Mesenchymal stem cell (in vitro differentiated cells and primary cell): Measurements from ENCODE around the gene TM7SF3.
"Not testable (repeated sequence)": the region's sequence is repeated elsewhere in the genome, so short reads cannot be mapped to it uniquely, and the experiment has no call there.

Experiments
- DNase-seq: peaks from one replicate; pipeline ENCODE4 v3.0.0-alpha.2; 2013
- H2AFZ ChIP-seq: one replicate; pipeline ENCODE4 v1.6.1; 2013; ENCODE audit warnings: low read depth, mild to moderate bottlenecking, control low read depth, inconsistent platforms, low read length, moderate library complexity
- H2AK5ac ChIP-seq: 2 replicates; pipeline ENCODE4 v1.6.1; 2013; ENCODE audit warnings: low read length, moderate library complexity, mild to moderate bottlenecking, inconsistent platforms; ENCODE audit not compliant: severe bottlenecking
- H2BK120ac ChIP-seq: one replicate; pipeline ENCODE4 v1.6.1; 2013; ENCODE audit warnings: low read depth, mild to moderate bottlenecking, inconsistent platforms, low read length, moderate library complexity
- H2BK12ac ChIP-seq, 2 experiments: one replicate each; pipeline ENCODE4 v1.6.1; 2013; ENCODE audit warnings: inconsistent platforms in 2 of 2, low read length in 2 of 2, mild to moderate bottlenecking in 2 of 2, moderate library complexity in 2 of 2, control low read depth in 1 of 2
- H2BK15ac ChIP-seq: one replicate; pipeline ENCODE4 v1.6.1; 2013; ENCODE audit warnings: mild to moderate bottlenecking, low read depth, inconsistent platforms; ENCODE audit not compliant: poor library complexity, severe bottlenecking
- H2BK5ac ChIP-seq: 2 replicates; pipeline ENCODE4 v1.6.1; 2013; ENCODE audit warnings: low read depth, mild to moderate bottlenecking, low read length, control low read depth, inconsistent platforms; ENCODE audit not compliant: poor library complexity, severe bottlenecking
- H3K14ac ChIP-seq, 2 experiments: one replicate each; pipeline ENCODE4 v1.6.1; 2013; ENCODE audit warnings: inconsistent platforms in 2 of 2, low read length in 2 of 2, control low read depth in 1 of 2, mild to moderate bottlenecking in 1 of 2, moderate library complexity in 1 of 2
- H3K18ac ChIP-seq, 2 experiments: one replicate each; pipeline ENCODE4 v1.6.1; 2013; ENCODE audit warnings: inconsistent platforms in 2 of 2, low read length in 2 of 2, control low read depth in 1 of 2, low read depth in 1 of 2, mild to moderate bottlenecking in 1 of 2
- H3K23ac ChIP-seq, 2 experiments: one replicate each; pipeline ENCODE4 v1.6.1; 2013; ENCODE audit warnings: inconsistent platforms in 2 of 2, low read length in 2 of 2, mild to moderate bottlenecking in 2 of 2, moderate library complexity in 2 of 2, control low read depth in 1 of 2
- H3K27ac ChIP-seq: 2 replicates; pipeline ENCODE4 v1.5.1; 2013; ENCODE audit warnings: mild to moderate bottlenecking, moderate library complexity, low read length, control low read depth, inconsistent platforms; ENCODE audit not compliant: poor library complexity, severe bottlenecking
- H3K27me3 ChIP-seq, 2 experiments: 2 replicates each; pipeline versions ENCODE4 v1.6.1 to v1.7.0; 2013; ENCODE audit warnings: low read length in 2 of 2, mild to moderate bottlenecking in 2 of 2, moderate library complexity in 2 of 2, control low read depth in 1 of 2, inconsistent platforms in 1 of 2; ENCODE audit not compliant: control insufficient read depth in 1 of 2, insufficient read depth in 1 of 2
- H3K36me3 ChIP-seq, 2 experiments: 2 replicates each; pipeline versions ENCODE4 v1.6.1 to v1.7.0; 2013; ENCODE audit warnings: low read length in 2 of 2, control low read depth in 1 of 2, inconsistent platforms in 1 of 2, low read depth in 1 of 2, mild to moderate bottlenecking in 1 of 2; ENCODE audit not compliant: insufficient read depth in 2 of 2, control insufficient read depth in 1 of 2
- H3K4ac ChIP-seq, 2 experiments: one replicate each; pipeline ENCODE4 v1.6.1; 2013; ENCODE audit warnings: inconsistent platforms in 2 of 2, low read length in 2 of 2, mild to moderate bottlenecking in 2 of 2, moderate library complexity in 2 of 2, control low read depth in 1 of 2, low read depth in 1 of 2
- H3K4me1 ChIP-seq: 2 replicates; pipeline ENCODE4 v1.6.1; 2013; ENCODE audit warnings: low read depth, low read length, control low read depth; ENCODE audit not compliant: control insufficient read depth, insufficient read depth
- H3K4me2 ChIP-seq: 2 replicates; pipeline ENCODE4 v1.6.1; 2013; ENCODE audit warnings: low read length, mild to moderate bottlenecking, inconsistent platforms; ENCODE audit not compliant: poor library complexity, severe bottlenecking
- H3K4me3 ChIP-seq, 2 experiments: 2 replicates each; pipeline versions ENCODE4 v1.5.1 to v1.7.0; 2013; ENCODE audit warnings: low read length in 2 of 2, mild to moderate bottlenecking in 2 of 2, control low read depth in 1 of 2, low read depth in 1 of 2; ENCODE audit not compliant: insufficient read depth in 1 of 2
- H3K79me1 ChIP-seq: replicated peaks from 2 replicates; pipeline ENCODE4 v1.6.1; 2013; ENCODE audit warnings: mild to moderate bottlenecking, control low read depth, low read length, inconsistent platforms; ENCODE audit not compliant: poor library complexity, severe bottlenecking
- H3K9ac ChIP-seq: 2 replicates; pipeline ENCODE4 v1.7.0; 2013; ENCODE audit warnings: mild to moderate bottlenecking, low read length, moderate library complexity
- H3K9me3 ChIP-seq: 2 replicates; pipeline ENCODE4 v1.7.0; 2013; ENCODE audit warnings: mild to moderate bottlenecking, low read length; ENCODE audit not compliant: control insufficient read depth
- H4K8ac ChIP-seq: one replicate; pipeline ENCODE4 v1.6.1; 2013; ENCODE audit warnings: inconsistent platforms, mild to moderate bottlenecking, low read length, moderate library complexity
- H4K91ac ChIP-seq: one replicate; pipeline ENCODE4 v1.6.1; 2013; ENCODE audit warnings: mild to moderate bottlenecking, low read length, inconsistent platforms
- WGBS: methylation state at CpG from one replicate; pipeline ENCODE4 v1.1.7; 2013; ENCODE audit warnings: mixed read lengths; 5-methylcytosine and 5-hydroxymethylcytosine counted together

Gene TM7SF3

DNA sequence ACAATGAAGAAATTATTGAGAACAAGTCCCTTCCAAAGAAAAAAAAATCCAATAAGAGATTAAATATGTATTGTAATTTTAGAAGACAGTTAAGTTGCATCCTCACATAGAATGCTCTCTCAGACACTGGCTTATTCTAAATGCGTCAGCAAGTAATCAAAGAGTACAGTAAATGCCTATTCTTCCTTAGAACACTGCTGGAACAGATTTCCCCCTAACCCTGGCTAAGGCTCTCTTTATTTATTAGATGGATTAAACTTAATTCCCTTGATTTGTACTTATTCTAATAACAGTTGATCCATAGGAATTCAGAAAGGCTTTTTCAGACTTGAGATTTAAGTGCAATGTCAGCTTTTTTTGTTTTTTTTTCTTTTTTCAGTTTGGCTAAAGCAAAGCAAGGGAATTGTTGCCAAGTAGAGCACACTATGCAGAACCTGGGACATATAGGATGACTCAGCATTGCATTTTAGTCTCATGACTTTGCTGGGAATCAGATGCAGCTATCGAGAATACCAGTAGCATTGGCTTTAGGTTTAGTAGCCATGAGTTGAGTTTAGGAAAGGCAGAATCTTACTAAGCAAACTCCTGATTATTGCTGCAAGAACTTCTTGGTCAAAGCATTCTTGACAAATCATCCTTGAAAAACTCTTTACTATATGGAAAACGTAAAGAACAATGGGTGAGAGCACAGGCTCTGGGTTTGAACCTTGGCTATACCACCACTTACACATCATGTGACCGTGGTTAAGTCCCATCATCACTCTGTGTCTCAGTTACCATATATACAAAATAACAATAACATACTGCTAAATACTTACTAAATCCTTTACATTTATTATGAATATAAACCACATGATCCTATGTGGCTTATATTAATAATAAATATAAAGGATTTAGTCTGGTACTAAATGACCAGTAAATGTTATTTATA lies 34.9 kb upstream of the TM7SF3 start:
- H4K8ac ChIP-seq: no peak overlapping the region
- H3K18ac ChIP-seq: no peak overlapping the region
- no peak overlapping the region for H2BK12ac ChIP-seq
- no peak overlapping the region for H3K27ac ChIP-seq
- H3K9me3 ChIP-seq: no peaks in the 10 kb centered on the region
- no peak overlapping the region for H2AFZ ChIP-seq
- no peaks in the 10 kb centered on the region for H3K4me1 ChIP-seq
- no peak overlapping the region for H3K23ac ChIP-seq
- H3K9ac ChIP-seq: no peak overlapping the region
- H2BK15ac ChIP-seq: no peak overlapping the region
- no peak overlapping the region for H3K14ac ChIP-seq
- H3K4ac ChIP-seq: no peak overlapping the region
- no peak overlapping the region for H2BK5ac ChIP-seq
- H3K27me3 ChIP-seq: no peaks in the 10 kb centered on the region
- peak; percentile 68 for DNase-seq
- H3K36me3 ChIP-seq: no peaks in the 10 kb centered on the region
- no peak overlapping the region for H4K91ac ChIP-seq
- H3K4me3 ChIP-seq: no peak overlapping the region
- 82% methylated on average over 4 of the region's 4 CpGs for WGBS
- no peaks in the 10 kb centered on the region for H3K79me1 ChIP-seq
- H3K4me2 ChIP-seq: no peak overlapping the region
- no peak overlapping the region for H2AK5ac ChIP-seq
- no peak overlapping the region for H2BK120ac ChIP-seq

DNA sequence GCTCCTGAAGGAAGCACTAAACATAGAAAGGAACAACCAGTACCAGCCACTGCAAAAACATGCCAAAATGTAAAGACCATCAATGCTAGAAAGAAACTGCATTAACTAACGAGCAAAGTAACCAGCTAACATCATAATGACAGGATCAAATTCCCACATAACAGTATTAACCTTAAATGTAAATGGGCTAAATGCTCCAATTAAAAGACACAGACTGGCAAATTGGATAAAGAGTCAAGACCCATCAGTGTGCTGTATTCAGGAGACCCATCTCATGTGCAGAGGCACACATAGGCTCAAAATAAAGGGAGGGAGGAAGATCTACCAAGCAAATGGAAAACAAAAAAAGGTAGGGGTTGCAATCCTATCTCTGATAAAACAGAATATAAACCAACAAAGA lies 27.8 kb upstream of the TM7SF3 start:
- not testable (repeated sequence) for H3K27ac ChIP-seq, DNase-seq, H3K4me3 ChIP-seq, H3K79me1 ChIP-seq, H4K91ac ChIP-seq, H3K4me2 ChIP-seq, H2BK5ac ChIP-seq, H2BK120ac ChIP-seq, H2AFZ ChIP-seq, H3K4me1 ChIP-seq, H2BK15ac ChIP-seq, H2AK5ac ChIP-seq, H3K9ac ChIP-seq, H3K27me3 ChIP-seq, H3K23ac ChIP-seq, H4K8ac ChIP-seq, H3K14ac ChIP-seq, H2BK12ac ChIP-seq, H3K18ac ChIP-seq, H3K9me3 ChIP-seq, H3K4ac ChIP-seq
- peaks cover 0 to 17% of the 10 kb centered on the region in 2 experiments for H3K36me3 ChIP-seq
- WGBS: no CpG with 5 or more reads among the region's 1 CpG

DNA sequence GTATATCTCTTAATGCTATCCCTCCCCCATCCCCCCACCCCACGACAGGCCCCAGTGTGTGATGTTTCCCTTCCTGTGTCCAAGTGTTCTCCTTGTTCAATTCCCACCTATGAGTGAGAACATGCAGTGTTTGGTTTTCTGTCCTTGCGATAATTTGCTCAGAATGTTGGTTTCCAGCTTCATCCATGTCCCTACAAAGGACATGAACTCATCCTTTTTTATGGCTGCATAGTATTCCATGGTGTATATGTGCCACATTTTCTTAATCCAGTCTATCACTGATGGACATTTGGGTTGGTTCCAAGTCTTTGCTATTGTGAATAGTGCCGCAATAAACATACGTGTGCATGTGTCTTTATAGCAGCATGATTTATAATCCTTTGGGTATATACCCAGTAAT lies 26.5 kb upstream of the TM7SF3 start:
- H3K27me3 ChIP-seq, H2BK15ac ChIP-seq, H4K8ac ChIP-seq, DNase-seq, H3K4me1 ChIP-seq, H3K79me1 ChIP-seq, H2BK120ac ChIP-seq, H3K4me2 ChIP-seq, H2BK5ac ChIP-seq, H3K14ac ChIP-seq, H3K4ac ChIP-seq, H3K18ac ChIP-seq, H3K9ac ChIP-seq, H2AK5ac ChIP-seq, H3K9me3 ChIP-seq, H4K91ac ChIP-seq, H3K23ac ChIP-seq, H3K4me3 ChIP-seq, H2AFZ ChIP-seq, H2BK12ac ChIP-seq, H3K27ac ChIP-seq: not testable (repeated sequence)
- no CpG with 5 or more reads among the region's 4 CpGs for WGBS
- H3K36me3 ChIP-seq: peaks cover 0 to 17% of the 10 kb centered on the region in 2 experiments

DNA sequence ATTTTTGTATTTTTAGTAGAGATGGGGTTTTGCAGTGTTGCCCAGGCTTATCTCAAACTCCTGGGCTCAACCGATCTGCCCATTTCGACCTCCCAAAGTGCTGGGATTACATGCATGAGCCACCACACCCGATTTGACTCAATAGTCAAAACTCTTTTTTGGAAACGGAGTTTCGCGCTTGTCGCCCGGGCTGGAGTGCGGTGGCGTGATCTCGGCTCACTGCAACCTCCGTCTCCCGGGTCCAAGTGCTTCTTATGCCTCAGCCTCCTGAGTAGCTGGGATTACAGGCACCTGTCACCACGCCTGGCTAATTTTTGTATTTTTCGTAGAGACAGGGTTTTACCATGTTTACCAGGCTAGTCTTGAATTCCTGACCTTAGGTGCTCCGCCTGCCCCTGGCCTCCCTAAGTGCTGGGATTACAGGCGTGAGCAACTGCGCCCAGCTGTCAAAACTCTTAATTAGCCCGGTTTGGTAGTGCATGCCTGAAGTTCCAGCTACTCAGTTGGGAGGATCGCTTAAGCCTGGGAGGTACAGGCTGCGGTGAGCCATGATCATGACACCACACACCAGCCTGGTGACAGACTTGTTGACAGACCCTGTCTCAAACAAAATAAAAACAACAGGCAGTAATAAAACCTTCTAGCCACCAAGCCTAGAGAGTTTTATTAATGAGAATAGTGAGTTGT lies 20.6 kb upstream of the TM7SF3 start:
- Histone ChIP-seq H3K4me2 (no peak overlapping the region), H3K4ac (no peak overlapping the region), H4K91ac (no peak overlapping the region), H3K9ac (no peak overlapping the region), H3K18ac (no peak overlapping the region), H2BK12ac (no peak overlapping the region), H3K23ac (no peak overlapping the region), H3K79me1 (no peaks in the 10 kb centered on the region), H3K9me3 (no peaks in the 10 kb centered on the region), H3K36me3 (peaks cover 7 to 57% of the 10 kb centered on the region in 2 experiments), H2BK5ac (no peak overlapping the region), H3K4me1 (peaks cover 1% of the 10 kb centered on the region), H2BK15ac (no peak overlapping the region), H3K27ac (no peak overlapping the region), H3K27me3 (no peaks in the 10 kb centered on the region), H3K14ac (no peak overlapping the region), H2AFZ (no peak overlapping the region), H4K8ac (no peak overlapping the region), H2AK5ac (no peak overlapping the region), H2BK120ac (no peak overlapping the region), H3K4me3 (no peak overlapping the region)
- no peak for DNase-seq
- 98% methylated on average over 21 of the region's 21 CpGs for WGBS
